ENCODE results near the gene ATP6V0A1. TPM values are rescaled to one million over a fixed set of nuclear protein-coding genes. Genes with fewer than 3 reads are reported as not detected.
A peak's percentile ranks its signal among the peaks of the same experiment; 100 is the strongest.

Gene ATP6V0A1
- total and polyA plus RNA-seq, 4 donors = 44.4 to 203 (median 74.5) TPM

DNA sequence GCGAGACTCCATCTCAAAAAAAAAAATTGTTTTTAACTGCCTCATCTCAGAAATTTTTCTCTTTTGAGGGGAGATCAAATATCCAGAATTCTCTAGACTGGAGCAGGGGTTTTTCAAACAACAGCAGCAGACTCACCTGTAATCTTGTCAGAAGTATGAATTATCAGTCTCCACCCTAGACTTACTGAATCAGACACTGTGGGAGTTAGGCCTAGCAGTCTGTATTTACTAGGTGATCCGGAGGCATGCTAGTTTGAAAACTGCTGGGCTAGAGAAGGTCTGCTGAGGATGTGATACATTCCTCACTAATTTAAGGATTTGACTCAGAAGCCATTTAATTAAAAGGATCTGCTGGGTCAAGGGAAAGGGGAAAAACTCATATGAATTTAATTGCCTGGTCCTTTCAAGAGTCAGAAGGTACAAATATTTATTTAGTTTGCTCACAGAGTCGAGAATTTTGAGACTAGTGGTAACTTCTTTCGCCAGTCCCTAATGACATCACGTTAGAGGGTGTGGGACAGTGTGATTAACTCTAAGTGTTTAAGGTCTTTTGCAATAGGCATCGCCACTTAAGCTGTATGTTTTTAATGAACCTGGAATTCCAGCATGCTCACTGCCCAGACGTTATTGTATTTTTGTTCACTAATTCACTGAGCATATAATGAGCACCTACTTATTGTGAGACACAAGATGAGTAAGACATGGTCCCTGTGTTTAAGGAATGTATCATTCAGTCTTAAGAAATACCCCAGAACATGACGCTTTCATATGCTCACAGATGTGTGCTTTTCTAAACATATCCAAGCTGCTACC lies 14.2 kb downstream of the ATP6V0A1 start:
- Histone ChIP-seq H3K36me3 (ENCODE audit: control insufficient read depth in 4 of 4, insufficient read depth in 4 of 4, low read length in 4 of 4) (peaks cover 18 to 34% (median 26%) of the 10 kb centered on the region in 4 donors), H3K4me3 (no peak overlapping the region), H3K27ac (ENCODE audit: low read depth in 1 of 2, low read length in 1 of 2) (peak overlapping the region in 1 of 2 donors; percentile 60), H3K27me3 (ENCODE audit: control insufficient read depth in 3 of 3, insufficient read depth in 3 of 3, low read length in 2 of 3) (no peaks in the 10 kb centered on the region), H3K9me3 (ENCODE audit: control insufficient read depth in 4 of 4, insufficient read depth in 3 of 4, low read length in 3 of 4) (no peaks in the 10 kb centered on the region), H3K9ac (ENCODE audit: insufficient read depth in 1 of 2, low read length in 2 of 2) (no peak overlapping the region), H3K4me1 (ENCODE audit: control insufficient read depth in 5 of 5, insufficient read depth in 5 of 5, low read length in 5 of 5) (no peaks in the 10 kb centered on the region)
- peak; percentile 43 for ATAC-seq (ENCODE audit: insufficient read depth, low FRiP score)
- WGBS, 2 donors = 69 to 83% methylated on average over 8 of the region's 8 CpGs
- TF ChIP-seq, protein P1, sequence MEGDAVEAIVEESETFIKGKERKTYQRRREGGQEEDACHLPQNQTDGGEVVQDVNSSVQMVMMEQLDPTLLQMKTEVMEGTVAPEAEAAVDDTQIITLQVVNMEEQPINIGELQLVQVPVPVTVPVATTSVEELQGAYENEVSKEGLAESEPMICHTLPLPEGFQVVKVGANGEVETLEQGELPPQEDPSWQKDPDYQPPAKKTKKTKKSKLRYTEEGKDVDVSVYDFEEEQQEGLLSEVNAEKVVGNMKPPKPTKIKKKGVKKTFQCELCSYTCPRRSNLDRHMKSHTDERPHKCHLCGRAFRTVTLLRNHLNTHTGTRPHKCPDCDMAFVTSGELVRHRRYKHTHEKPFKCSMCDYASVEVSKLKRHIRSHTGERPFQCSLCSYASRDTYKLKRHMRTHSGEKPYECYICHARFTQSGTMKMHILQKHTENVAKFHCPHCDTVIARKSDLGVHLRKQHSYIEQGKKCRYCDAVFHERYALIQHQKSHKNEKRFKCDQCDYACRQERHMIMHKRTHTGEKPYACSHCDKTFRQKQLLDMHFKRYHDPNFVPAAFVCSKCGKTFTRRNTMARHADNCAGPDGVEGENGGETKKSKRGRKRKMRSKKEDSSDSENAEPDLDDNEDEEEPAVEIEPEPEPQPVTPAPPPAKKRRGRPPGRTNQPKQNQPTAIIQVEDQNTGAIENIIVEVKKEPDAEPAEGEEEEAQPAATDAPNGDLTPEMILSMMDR (IDR thresholded peaks at IDR 0.05; ENCODE audit: control extremely low read depth, extremely low read depth) = no peak
- peak in 2 of 3 donors; percentile 7 to 27 for DNase-seq

DNA sequence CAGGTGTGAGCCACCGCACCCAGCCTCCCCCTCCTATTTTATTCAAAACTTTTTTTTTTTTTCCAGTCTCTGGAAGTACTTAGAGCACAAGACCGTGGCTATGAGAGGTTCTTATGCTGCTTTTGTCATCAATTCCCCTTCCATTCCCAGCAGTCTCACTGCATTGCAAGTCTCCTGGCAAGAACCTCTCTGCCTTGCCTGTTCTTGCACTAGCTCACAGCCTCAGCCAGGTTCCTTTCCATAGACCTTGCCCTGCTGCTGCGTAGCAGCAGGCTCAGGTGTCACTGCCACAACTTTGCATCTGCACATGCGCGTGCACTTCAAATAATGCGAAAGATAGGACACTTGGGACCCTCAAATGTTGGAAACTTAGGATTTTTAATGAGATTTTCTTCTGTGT lies 15.6 kb downstream of the ATP6V0A1 start:
- Histone ChIP-seq H3K9ac (ENCODE audit: insufficient read depth in 1 of 2, low read length in 2 of 2) (no peak overlapping the region), H3K27ac (ENCODE audit: low read depth in 1 of 2, low read length in 1 of 2) (peak overlapping the region in 1 of 2 donors; percentile 13), H3K4me1 (ENCODE audit: control insufficient read depth in 5 of 5, insufficient read depth in 5 of 5, low read length in 5 of 5) (no peaks in the 10 kb centered on the region), H3K9me3 (ENCODE audit: control insufficient read depth in 4 of 4, insufficient read depth in 3 of 4, low read length in 3 of 4) (no peaks in the 10 kb centered on the region), H3K36me3 (ENCODE audit: control insufficient read depth in 4 of 4, insufficient read depth in 4 of 4, low read length in 4 of 4) (peaks cover 15 to 40% (median 26%) of the 10 kb centered on the region in 4 donors), H3K27me3 (ENCODE audit: control insufficient read depth in 3 of 3, insufficient read depth in 3 of 3, low read length in 2 of 3) (no peaks in the 10 kb centered on the region), H3K4me3 (no peak overlapping the region)
- DNase-seq = no peak
- no peak for ATAC-seq (ENCODE audit: insufficient read depth, low FRiP score)
- WGBS, 2 donors = 89 to 91% methylated on average over 6 of the region's 6 CpGs
- TF ChIP-seq, protein P1 (IDR thresholded peaks at IDR 0.05; ENCODE audit: control extremely low read depth, extremely low read depth) = no peak

DNA sequence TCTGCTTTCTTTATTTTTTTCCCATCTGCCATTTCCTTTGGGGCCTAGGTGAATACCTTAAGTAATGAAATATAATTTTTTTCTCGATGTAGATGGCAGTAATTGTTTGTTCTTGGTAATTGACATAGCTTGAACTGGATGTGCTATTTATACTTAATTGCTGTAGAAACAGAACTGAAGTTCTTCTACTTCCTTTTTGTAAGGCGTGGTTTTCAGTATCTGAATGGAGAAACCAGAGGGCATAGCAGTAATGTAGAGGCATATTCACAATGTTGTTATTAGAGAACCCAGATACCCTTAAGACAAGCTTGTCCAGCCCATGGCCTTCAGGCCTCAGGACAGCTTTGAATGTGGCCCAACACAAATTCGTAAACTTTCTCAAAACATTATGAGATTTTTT lies 16.4 kb downstream of the ATP6V0A1 start:
- Histone ChIP-seq H3K9ac (ENCODE audit: insufficient read depth in 1 of 2, low read length in 2 of 2) (peak overlapping the region in 1 of 2 donors; percentile 29), H3K4me3 (no peak overlapping the region), H3K9me3 (ENCODE audit: control insufficient read depth in 4 of 4, insufficient read depth in 3 of 4, low read length in 3 of 4) (no peaks in the 10 kb centered on the region), H3K27me3 (ENCODE audit: control insufficient read depth in 3 of 3, insufficient read depth in 3 of 3, low read length in 2 of 3) (no peaks in the 10 kb centered on the region), H3K27ac (ENCODE audit: low read depth in 1 of 2, low read length in 1 of 2) (no peak overlapping the region), H3K36me3 (ENCODE audit: control insufficient read depth in 4 of 4, insufficient read depth in 4 of 4, low read length in 4 of 4) (peaks cover 15 to 45% (median 33%) of the 10 kb centered on the region in 4 donors), H3K4me1 (ENCODE audit: control insufficient read depth in 5 of 5, insufficient read depth in 5 of 5, low read length in 5 of 5) (no peaks in the 10 kb centered on the region)
- TF ChIP-seq, protein P1 (IDR thresholded peaks at IDR 0.05; ENCODE audit: control extremely low read depth, extremely low read depth) = no peak
- DNase-seq = no peak
- no peak for ATAC-seq (ENCODE audit: insufficient read depth, low FRiP score)
- 53 to 58% methylated on average over 3 of the region's 3 CpGs for WGBS, 2 donors
